Stimulated activated naive CD4-positive, alpha-beta T cell (primary cell): ENCODE results near the gene SLC6A17.

Experiments used
- DNase-seq, 6 experiments: peaks; one replicate each; lab custom pipeline; 2025; lab: John Stamatoyannopoulos, UW

Gene SLC6A17

DNA sequence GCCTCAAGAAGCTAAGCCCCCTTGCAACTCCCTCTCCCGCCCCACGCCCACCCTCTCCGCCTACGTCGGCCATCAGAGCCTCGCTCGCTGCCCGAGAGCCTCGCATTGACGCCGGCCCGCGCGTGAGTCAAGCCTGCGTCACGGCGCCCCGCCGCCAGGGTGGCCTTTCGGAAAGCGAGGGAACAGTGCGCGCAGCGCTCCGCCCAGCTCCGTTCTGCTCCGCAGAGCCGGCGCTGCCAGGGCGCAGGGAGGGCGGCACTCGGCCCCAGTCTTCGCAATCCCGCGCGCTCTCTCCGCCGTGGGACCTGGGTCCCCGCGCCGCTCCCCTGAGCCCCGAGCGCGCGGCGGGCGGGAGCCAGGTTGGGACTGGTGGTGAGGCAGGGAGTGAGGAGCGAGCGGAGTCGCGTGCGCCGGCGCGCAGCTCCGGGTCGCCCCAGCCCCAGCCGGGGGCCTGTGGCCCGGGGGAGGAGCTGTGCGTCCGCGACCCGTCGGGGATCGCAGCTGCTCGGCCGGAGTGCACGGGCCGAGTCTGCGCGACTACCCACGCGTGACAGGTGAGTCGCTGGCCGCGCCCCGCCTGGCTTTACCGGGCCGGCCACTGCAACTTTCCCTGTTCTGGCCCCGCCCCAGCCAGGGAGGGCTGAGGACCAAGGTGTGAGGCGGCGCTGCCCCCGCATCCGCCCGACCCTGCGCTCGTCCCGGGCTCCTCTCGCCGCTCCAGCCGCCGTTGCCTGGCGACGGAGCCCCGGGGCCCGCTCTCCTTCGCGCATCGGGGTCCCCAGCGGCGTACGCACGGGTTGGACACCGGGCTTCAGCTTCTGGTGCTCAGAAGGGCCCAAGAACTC lies at the start of gene SLC6A17:
TSS of gene SLC6A17 (plus strand) at position 165 of the 845 bp plus-strand sequence. CDS start 16,436 bp downstream, outside the sequence.
- no peak for DNase-seq

DNA sequence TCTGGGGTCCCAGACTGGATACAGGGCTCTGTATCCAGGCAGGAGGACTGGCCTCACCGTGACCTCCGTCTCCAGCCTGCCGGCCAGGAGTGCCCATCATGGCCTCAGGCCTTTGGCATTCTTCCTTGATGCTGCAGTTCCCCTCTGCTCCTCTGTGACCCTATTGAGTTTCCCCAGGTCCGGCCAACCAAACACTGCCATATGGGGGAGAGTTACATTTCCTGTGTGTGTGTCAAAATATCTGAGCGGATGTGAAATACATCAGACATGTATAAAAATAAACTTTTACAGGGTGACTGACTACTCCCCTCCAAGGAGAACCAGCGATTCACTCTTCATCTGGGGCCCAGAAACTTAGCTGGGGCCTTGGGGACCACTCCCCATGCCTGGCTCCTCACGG lies 48.2 kb upstream of the SLC6A17 start:
- no peak for DNase-seq

- peak in 5 of 6 experiments; percentile 16 to 43 (median 34) for DNase-seq
Observed at GRCh38 chr1:110106013-110106941, 44.0 kb upstream of the SLC6A17 start.

DNA sequence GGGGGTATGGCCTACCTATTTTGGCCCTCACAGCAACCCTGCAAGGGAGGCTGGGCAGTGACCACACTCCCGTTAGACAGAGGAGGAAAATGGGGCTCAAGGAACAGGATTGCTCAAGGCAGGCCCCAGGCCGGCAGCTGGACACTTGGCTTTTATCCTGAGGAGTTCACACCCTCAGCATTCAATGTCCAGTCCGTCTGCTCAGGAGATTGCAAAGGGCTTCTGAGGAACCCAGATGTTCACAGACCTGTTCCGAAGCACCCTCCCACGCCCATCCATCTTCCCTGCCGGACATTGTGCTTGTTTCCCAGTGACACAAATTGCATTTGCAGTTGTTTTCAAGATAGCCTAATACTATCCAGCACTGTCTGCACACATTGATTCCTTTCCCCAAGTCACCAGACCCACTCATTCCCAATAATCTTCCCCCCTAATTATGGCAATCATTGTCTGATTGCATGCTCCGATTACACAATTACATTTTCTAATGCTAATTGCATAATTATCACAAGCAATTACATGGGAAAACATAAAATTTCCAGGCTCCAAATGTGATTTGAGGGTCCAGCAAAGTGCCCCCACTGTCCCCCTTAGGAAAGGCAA lies 42.3 kb upstream of the SLC6A17 start:
- no peak for DNase-seq

DNA sequence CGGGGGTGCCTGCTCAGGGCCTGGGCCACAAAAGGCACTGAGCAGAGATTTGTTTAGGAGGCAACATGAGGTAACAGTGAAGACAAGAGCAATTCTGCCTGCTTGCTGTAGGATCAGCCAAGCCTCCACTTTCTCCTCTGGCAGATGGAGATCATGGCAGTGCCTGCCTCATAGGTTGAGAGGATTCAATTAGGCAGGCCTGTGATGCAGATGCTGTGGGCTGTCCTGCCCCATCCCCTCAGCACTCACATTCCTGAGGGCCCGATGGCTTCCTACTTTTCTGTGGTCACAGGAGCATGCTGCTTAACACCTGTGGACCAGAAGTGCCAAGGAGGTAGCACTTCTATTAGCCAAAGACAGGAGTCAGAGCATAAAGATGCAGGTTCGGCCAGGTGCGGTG lies 39.2 kb upstream of the SLC6A17 start:
- no peak for DNase-seq

- no peak for DNase-seq
Observed at GRCh38 chr1:110112143-110112542, 38.2 kb upstream of the SLC6A17 start, which contains the start of gene UBL4B. UBL4B (plus strand) TSS chr1:110112443; CDS start chr1:110112535, 92 bp downstream.

DNA sequence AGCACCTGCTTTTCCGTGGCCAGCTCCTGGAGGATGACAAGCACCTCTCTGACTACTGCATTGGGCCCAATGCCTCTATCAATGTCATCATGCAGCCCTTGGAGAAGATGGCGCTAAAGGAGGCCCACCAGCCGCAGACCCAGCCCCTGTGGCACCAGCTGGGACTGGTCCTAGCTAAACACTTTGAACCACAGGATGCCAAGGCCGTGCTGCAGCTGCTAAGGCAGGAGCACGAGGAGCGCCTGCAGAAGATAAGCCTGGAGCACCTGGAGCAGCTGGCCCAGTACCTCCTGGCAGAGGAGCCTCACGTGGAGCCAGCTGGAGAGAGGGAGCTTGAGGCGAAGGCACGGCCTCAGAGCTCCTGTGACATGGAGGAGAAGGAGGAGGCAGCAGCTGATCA lies 37.6 kb upstream of the SLC6A17 start:
- no peak for DNase-seq

GRCh38 chr1:110113551-110113950 lies 36.7 kb upstream of the SLC6A17 start:
- no peak for DNase-seq

GRCh38 chr1:110114173-110114572 lies 36.1 kb upstream of the SLC6A17 start:
- no peak for DNase-seq

GRCh38 chr1:110114784-110115183 lies 35.5 kb upstream of the SLC6A17 start:
- no peak for DNase-seq

GRCh38 chr1:110118636-110119396 lies 31.5 kb upstream of the SLC6A17 start:
- DNase-seq = no peak

DNA sequence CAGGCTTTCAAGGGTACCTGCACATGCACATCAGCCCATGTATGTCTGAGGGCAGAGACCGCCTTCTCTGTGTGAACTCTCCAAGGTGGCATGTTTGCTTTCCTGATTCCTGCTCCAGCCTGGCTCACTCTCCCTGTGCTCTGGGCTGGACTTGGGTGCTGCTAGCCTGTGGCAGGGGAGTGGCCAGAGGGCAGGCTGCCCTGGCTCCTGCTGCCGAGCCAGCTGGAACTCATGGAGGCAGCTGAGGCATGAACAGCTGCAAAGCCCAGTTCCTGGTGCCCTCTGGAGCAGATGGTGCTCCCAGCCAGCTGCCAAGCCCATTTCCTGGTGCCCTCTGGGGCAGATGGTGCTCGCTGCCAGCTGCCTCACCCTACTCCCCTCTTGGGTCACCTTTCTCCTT lies 30.5 kb upstream of the SLC6A17 start:
- DNase-seq = no peak

DNA sequence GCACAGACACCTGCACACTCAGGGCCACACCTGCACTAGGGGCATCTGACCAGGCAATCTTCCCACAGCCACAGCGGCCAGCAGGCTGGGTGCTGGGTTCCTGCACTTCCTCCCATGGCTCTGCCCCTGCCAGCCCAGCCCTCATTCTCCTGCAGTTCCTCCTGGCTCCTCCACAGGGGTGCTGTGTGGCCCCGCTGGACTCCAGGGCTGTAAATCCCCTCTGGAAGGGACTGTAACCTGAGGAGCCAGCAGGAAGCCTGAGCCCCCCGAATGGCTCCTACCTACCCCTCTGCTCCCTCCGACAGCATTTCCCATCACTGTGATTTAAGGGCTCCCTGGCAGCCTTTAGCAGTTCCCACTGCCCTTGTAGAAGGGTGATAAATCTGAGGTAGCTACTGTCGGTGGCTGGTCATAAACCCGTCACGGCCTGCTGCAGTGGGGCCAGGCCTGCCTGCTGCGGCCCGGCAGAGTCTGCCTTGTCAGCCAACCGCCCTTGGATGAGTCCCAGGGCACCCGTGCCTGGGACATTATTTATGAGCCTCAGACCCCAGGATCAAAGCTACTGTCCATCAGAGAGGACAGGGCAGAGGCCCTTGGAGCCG lies 29.2 kb upstream of the SLC6A17 start:
- no peak for DNase-seq

- no peak for DNase-seq
Observed at GRCh38 chr1:110123224-110123623, 27.1 kb upstream of the SLC6A17 start.

DNA sequence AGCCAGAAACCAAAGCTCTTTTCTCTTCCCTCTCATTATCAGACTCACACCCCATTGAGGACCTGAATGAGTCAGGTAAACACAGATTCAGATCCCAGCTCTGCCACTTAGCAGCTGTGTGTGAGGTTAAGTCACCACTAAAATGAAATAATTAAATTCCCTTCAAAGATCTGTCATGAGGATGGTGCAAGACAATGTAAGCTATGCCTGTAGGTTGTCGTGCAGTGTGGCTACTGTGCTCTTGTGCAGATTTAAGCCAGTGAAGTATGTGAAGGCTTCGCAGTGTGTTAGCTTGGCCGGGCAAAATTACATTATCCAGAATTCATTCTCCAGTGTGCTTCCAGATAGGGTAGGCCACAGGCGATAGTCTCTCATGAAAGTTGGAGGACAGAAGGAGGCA lies 24.5 kb upstream of the SLC6A17 start:
- no peak for DNase-seq

GRCh38 chr1:110130113-110130591 lies 20.1 kb upstream of the SLC6A17 start:
- DNase-seq = no peak

- DNase-seq = no peak
Observed at GRCh38 chr1:110130989-110131388, 19.3 kb upstream of the SLC6A17 start.

GRCh38 chr1:110132682-110133081 lies 17.6 kb upstream of the SLC6A17 start:
- no peak for DNase-seq

GRCh38 chr1:110133436-110133835 lies 16.9 kb upstream of the SLC6A17 start:
- no peak for DNase-seq

DNA sequence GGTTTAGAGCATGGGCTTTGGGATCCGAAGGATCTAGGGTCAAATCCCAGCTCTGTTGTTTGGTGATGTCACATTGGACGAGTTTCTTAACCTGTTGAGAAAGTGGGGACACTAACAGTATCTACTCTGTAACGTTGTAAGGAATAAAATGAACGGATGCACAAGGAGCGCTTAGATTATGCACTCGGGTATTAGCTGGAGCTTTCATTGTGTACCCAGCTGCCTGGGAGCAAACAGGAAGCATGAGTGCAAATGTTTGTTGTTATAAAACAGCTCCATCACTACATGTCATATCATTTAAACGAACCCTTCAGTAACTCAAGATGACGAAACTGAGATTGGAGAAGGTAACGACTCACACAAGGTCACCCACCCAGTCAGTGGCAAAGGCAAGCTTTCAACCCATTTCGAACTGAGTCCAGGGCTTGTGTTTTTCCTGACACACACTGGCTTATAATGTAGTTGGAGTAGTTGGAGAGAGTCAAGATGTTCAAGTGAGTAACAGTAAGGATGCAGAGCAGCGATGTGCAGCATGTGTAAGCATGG lies 16.2 kb upstream of the SLC6A17 start:
- DNase-seq = no peak

- no peak for DNase-seq
Observed at GRCh38 chr1:110135246-110135645, 15.0 kb upstream of the SLC6A17 start.
